Muscle of back (tissue), 11 donors: ENCODE measurements around the gene PPP3CA. TPM values are rescaled to one million over a fixed set of nuclear protein-coding genes. Genes with fewer than 3 reads are reported as not detected.
"Not testable (repeated sequence)": the region's sequence is repeated elsewhere in the genome, so short reads cannot be mapped to it uniquely, and the experiment has no call there.

Experiments
- DNase-seq, 3 donors: peaks; one replicate each; pipeline versions ENCODE4 v3.0.0 to v3.0.0-alpha.2; 2013
- polyA plus RNA-seq, 10 donors: library from polyadenylated mRNA; unstranded; fragments of 120-200 nt; gene quantifications; one replicate each; pipeline ENCODE4 v1.2.1, GENCODE V29; 2013; ENCODE audit not compliant: insufficient read length in 10 of 10

PPP3CA gene
- polyA plus RNA-seq, 10 donors = 29.1 to 38.0 (median 31.7) TPM

DNA sequence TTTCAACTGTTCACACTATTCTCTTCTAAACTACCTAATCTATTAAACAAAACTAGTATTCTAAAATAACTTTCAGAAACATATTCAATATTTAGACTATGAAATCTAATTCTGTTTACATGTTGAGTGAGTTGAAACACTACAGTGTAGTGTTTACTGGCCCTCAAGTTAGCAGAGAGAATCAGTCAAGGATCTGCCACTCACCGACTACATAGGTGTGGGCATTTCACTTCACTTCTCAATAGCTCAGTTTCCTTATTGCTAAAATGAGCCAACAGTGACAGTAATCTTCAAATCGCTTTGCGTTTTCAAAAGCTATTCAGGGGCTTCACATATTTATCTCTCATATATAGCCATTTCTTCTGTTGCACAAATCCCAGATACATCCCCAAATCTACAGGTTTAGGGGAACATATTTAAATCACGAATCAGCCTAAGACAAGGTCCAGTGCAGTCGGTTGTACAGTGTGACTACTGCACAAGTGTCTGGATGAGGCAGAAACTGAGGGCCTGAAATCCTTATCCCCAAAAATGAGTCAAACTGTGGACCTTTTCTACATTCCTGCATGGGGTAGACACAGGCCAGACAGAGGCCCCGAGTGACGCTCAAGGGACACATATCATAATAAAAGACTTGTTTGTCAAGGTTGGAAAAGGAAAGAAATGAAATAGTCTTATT lies 129.8 kb downstream of the PPP3CA start:
- no peak for DNase-seq

DNA sequence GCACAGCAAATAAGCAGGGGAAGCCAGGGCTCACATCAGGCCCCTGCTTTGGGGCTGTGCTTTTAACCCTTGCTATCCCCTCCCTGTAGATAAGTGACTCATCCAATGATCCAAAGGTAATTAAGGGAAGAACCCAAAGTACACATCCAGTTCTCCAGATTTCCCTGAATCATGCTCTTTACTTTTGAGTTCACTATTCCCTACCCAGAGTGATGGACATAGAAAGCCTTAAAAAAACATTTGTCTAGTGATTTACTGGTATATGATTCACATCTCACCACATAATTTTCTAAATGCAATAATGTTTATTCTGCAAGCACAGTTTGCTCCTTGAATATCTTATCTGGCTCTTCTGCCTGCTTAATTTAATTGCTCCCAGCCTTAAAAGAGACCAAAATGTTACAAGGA lies 136.2 kb downstream of the PPP3CA start:
- DNase-seq = peak in 1 of 3 donors; percentile 39

DNA sequence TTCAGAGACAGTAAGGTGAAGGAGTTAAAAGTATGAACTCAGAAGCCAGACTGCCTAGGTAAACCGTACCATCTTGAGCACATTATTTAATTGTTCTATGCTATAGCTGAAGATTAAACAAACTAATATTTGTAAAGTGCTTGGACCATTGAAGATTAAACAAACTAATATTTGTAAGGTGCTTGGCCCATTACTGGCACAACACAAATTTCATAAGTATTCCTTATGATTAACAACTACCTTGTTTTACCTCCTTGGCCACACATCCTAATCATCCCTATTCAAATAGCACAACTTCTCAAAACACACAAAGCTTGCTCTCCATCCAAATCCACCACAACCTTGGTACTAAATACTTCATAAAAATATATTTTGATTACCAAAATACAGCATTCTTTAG lies 137.0 kb downstream of the PPP3CA start:
- DNase-seq = no peak

DNA sequence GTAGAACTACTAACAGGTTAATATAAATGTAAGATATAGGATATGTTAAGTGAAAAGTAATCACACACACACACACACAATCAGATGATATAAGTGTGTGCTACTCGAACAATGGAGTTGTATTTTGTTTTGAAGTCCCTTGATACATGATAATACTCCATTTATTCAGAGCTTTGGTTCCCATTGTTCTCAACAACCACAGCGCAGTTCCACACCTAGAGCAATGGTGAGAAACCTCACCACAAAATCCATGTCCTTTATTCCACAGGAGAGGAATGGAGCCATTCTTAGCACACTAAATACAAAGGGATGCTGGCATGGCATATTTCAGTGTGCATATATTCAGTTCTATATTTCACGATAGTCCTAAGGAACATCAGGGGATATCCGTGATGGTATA lies 139.2 kb downstream of the PPP3CA start:
- DNase-seq = no peak

DNA sequence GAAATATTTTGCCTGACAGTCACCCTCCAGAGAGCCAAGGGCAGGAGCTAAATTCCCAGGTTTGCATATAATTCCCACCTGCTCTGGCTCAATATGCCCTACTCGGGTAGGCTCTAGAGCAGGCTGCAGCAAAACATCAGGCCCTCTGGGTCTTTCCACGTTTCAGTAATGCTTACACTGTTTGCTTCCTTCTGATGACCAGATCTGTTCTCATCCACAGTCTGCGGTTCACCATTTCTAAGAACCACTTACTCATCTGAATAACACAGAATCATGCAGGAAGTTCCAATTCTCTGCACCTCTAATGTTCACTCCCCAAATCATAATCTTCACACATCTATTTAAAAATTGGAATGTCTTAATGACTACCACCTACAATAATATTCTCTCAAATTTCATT lies 141.4 kb downstream of the PPP3CA start:
- no peak for DNase-seq

DNA sequence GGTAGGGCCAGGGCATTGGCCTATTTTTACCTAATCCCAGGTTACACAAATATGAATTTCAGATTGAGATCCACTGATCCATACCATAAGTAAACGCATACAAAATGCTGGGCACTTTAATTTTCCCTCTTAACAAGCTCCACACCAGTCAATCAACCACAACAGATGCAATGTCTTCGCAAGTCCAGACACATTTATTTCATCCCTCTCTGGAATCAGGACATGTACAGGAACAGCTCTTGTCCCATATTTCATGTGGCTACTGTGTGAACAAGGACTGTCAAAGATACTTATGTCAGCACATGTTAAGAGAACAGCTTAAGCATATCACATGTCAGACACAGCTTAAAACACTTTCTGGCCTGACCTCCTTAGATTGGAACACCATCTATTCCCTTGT lies 145.9 kb downstream of the PPP3CA start:
- DNase-seq = no peak

DNA sequence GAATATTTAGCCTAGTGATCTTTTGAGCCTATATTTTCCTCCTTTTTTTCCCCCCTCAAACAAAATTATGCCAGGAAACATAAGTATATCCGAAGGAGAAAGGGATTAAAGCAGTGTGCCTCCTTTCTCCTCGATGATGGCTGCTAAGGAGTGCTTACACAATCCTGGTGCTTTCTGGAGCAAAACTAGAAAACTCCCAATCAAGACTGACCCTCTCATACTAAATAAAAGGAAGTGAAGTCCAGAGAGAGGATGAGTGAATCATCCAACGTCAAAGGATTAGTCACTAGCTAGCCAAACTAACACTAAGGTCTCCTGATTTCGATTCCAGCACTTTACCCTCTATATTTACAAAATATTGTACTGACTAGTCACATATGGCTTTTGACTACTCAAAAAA lies 146.8 kb downstream of the PPP3CA start:
- DNase-seq = no peak

DNA sequence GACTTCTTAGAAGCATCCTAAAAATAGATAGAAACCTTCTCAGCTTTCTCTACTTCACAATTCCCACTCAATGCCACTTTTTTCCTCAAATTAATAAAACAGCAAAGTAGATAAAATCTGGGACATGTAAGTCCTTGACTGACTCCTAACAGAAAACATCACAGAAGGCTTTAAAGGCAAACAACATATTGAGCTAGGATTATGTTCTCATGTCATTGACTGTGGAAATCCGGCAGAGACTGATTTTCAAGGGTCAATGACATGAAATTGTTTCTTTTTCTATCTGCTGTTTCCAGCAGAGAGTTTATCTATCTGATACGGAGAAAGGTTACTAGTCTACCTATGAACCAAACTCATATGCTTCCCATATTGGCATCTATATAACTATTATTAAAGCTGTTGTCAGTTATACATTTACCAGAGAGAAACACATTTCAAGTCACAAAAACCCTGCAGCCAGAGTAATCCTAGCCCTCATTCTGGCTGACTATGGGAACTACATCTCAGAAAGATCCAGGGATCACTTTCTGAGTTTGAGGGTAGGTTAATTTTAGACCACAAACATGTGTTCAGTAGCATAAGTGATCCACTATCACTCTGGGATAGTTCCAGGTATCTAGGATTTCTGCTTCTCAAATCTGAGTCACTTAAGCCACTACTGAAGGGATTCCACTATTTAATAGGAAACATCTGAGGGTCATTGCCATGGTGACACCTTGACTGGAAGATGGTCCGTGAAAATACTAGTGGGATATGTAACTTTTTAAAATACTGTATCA lies 147.6 kb downstream of the PPP3CA start:
- no peak for DNase-seq

DNA sequence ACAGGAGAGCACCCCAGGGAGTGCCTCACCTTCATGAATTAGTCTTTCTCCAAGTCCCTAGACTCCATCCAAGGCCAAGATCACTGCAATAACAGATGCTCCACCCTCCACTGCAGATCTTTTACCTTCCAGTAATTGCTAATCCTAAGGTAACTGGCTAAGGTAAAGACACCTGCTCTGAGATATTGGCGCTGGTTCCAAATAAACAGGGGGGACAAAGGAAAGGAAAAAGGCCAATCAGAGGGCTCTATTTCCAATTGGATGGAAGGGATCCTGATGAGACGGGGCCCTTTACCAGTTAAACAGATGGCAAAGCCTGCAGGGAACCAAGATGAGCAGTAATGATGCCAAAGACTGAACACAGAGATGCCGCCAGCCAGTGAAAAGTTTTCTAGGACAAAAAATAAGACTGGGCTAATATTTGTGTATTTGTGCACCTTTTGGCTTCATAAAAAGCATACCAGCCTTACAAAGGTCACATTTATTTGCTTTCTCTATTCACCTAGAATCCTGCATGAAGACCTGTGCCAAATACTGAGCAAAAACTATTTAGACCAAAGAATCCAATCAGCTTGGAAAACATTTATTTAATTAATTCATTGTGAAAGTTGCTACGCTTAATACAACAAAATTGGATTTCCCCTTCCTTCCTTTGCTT lies 148.5 kb downstream of the PPP3CA start:
- DNase-seq = no peak

DNA sequence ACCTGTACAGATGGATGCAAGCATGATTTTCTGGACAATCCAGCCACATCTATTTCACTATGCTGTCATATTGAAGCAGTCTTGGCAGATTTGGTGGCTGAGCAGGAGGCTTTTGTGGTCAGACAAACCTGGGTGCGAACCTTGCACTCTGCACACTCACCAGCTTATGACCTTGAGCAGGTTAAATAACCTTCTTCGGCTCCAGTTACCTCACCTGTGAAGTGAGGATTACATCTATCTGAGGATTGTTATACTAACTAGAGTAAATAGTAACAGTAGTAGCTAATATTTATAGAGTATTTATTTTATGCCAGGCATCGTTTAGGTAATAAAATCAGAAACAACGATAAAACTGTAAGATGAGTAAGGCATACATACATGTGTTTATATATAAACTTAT lies 150.0 kb downstream of the PPP3CA start:
- no peak for DNase-seq

DNA sequence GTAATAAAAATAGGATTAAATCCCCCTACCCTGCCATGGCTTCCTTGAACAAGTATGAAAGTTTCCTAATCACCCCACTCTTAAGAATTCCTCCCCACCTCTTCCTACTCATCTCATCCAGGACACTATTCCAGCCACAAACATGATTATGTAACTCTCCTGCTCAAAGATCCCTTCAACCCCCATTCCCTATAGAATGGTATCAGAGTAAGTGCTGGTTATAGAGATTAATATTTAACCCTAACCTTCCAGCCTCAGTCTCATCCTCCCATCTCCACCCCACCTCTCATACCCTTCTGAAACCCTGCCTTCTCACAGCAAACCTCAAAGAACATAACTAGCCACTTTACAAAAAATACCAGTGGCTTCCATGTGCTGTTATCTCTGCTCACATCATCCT lies 155.1 kb downstream of the PPP3CA start:
- no peak for DNase-seq

DNA sequence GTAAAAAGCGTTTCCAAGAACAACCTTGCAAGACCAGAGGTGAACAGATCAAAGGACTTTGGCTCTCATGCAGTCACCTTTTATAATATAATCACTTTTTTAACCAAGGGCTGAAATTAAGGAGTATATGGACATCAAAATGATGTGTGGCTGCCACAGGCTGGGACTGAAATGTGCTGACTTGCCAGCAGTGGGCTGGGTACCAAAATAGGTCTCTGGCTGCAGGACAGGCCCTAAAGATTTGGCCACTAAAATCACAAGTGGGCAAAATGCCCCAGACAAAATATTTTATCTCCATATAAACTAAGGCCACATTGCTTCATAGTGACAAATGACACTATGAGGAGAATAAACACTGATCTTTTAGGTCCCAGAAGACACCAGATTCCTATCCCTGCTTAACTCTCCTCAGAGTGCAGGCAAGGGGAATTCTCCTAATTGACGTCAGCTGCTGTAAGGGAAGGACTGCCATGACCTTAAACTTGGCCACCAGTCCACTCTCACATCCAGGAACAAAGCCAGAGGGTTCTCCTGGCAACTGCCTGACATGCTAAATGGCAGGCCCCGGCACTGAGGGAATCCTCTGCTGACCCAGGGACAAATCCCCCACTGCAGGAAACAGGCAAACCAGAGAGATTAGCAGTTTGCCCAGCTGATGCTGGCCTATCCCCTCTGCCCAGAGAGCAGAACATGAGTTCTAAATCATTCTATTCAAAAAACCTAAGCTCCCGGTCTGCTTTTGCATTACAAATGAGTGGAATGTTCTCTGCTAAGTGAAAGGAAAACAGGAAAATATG lies 155.8 kb downstream of the PPP3CA start:
- DNase-seq = peak; percentile 69 to 91 (median 86)

DNA sequence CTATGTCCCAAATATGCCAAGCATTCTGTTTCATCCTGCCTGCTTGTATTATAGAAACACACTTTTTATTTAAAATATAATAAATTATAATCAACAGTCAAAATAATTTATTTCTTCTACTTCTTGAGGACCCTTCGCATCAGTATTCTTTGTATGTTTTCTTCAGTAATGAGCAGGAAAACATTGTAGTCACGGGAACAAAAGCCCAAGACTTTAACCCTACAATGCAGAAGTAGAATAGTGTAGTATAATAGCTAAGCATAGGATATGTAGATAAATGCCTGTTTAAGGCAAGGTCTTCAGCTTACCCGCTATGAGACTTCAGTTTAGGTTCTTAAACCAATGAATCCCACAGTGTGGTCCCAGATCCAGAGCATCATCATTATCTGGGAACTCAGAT lies 156.6 kb downstream of the PPP3CA start:
- DNase-seq = no peak

DNA sequence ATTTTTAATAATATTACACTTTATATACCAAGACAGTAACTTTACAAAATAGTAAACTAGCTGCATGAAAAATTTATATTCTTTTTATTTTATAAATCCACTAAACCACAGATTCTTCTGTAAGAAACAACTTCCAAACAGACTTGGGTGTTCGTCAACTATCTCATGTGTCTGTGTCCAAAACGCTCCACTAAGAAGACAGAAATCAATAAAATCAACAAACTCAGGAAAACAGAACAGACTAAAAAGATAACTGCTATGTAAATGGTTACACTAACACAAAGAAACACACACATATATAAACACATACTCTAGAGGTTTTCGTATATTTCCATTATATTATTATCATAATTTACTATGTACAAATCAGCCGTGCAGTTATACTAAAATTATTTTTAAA lies 158.4 kb downstream of the PPP3CA start:
- DNase-seq = no peak

DNA sequence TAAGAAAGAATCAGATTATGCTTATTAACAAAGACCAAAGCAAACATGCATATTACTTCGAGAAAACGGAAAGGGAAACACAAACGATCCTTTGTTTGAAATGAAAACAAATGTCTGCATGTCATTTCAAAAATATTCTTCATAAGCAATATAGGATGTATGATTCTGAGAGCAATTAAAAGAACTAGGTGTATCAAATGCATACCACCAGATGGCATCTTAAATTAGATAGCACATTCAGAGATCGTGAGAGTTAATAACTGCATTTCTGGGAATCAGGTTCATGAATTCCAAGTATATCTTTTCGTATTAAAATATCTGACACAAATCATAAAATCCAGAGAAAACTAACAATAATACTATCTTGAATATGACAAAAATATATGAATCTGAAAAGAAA lies 159.5 kb downstream of the PPP3CA start:
- DNase-seq = no peak

DNA sequence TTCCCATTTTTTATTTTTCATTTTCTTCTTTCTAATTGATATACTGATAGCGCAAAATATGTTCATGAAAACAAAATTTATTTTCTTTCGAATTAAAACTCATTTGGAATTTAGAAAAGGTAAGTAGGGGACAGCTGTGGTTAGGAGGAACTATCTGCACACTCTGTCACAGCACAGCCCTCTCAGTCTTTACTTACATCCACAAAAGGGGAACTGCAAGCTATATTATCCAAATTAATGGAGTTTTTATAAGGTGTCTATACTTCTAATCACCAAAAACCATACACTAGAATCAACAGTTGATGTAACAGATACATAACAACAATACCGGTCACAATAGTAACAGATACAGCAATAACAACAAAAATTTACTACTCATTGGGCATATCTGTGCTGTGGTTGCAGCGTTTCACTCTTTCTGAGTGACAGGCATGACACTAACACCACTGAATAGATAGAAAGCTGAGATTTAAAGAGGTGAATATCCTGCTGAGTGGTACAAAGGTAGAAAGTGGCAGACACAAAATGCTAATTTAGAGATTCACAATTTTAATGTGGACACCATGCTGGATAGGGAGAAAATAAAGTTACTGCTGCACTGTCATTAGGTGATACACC lies 160.7 kb downstream of the PPP3CA start:
- DNase-seq = no peak

DNA sequence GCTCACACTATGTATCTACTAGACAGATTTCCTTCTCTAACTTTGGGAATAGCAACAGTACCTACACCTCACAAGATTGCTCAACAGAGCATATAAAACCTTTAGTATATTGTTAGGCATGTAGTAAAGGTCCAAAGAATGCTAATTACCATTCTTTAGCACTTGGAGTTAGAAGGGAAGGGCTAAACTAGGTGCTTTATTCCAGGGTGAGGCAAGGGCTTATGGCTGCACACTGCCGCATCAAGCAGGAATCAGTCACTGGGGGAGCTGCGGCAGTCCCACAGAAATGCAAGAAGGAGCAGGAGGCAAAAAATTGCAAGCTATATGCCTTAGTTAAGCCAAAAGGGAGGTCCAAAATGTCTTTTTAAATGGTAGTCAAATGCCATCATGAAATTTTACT lies 162.7 kb downstream of the PPP3CA start:
- no peak for DNase-seq

DNA sequence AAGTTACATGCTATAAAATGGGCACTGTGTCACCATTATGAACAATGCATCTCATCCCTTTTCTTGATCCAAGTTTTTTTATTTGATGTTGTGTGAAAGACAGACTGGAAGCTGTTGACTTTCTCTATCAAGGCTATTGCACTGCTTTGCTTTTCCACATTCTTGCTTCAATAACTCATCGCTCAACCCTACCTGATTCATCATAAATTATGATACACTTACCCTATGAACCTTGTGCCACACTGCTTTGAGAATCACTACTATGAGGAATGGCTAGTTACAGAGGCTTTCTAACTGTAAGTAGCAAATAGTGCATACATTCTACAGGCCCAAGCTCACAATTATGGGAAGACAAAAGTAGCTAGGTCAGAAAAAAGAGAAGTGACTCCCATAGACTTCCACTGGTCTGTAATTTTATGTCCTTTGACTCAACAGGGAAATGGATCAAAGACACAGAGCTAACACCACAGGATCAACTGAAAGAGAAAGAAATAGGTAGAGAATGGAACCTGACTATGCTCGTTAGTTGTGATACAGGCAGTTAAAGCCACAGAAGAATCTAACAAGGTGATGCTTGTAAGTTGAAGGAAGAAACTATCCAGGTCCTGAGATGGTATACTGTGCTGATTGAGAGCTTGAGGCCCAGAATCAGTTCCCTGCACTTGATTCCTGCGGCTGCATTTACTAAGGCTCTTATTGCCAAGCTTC lies 163.5 kb downstream of the PPP3CA start:
- no peak for DNase-seq

DNA sequence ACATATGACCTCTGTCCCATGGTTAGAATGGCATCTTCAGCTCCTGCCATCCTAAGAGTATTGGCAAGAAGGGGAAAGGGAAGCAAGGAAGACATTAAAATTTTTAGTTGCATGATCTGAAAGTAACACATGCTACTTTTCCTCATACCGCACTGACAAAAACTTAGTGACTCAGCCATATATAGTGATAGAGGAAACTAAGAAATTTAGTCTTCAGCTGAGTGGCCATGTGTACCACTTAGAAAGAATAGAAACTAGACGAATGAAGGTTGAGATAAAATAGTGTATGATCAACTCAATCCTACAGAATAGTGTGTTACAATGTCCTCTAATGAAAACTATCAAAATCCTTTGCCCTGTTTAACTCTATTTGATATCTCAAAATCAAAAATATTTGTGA lies 164.1 kb downstream of the PPP3CA start:
- DNase-seq = no peak

DNA sequence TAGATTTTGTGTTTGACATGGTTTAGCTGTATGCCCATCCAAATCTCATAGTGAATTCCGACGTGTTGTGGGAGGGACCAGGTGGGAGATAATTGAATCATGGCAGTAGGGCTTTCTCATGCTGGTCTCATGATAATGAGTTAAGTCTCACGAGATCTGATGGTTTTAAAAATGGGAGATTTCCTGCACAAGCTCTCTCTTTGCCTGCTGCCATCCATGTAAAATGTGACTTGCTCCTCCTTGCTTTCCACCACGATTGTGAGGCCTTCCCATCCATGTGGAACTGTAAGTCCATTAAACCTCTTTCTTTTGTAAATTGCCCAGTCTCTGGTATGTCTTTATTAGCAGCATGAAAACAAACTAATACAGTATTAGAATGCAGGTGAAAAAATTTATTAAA lies 164.6 kb downstream of the PPP3CA start:
- not testable (repeated sequence) for DNase-seq

DNA sequence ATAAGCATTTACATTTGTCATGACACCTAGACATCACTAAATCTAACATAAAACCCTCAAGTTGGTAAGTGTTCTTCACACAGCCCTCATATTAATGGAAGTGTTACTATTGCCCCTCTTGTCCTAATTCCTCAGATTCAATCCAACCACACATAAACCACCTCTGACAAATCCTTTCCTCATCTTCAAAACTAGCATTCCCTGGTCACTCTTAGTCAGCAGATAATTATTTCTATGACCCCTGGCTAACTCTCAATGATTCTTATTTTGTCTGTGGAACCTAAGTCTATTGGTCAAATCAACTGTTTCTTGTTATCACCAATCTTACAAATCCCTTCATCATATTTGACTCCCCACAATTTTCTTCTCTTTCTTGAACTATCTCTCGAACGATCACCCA lies 168.6 kb downstream of the PPP3CA start:
- DNase-seq = no peak
